8988T (cell line): ENCODE data around the gene EYA2.

ENCODE experiments used
- DNase-seq: peaks from one replicate; pipeline ENCODE4 v3.0.0; 2011

EYA2 gene

GRCh38 chr20:47215653-47216397 lies 321.2 kb downstream of the EYA2 start:
- DNase-seq: no peak

- no peak for DNase-seq
Measured at GRCh38 chr20:47216819-47217410, 322.3 kb downstream of the EYA2 start.

- no peak for DNase-seq
Measured at GRCh38 chr20:47217482-47218446, 323.1 kb downstream of the EYA2 start.

GRCh38 chr20:47220161-47220582 lies 325.5 kb downstream of the EYA2 start:
- peak; percentile 61 for DNase-seq

GRCh38 chr20:47221036-47221625 lies 326.5 kb downstream of the EYA2 start:
- no peak for DNase-seq

- no peak for DNase-seq
Measured at GRCh38 chr20:47222468-47223119, 328.0 kb downstream of the EYA2 start.

- no peak for DNase-seq
Measured at GRCh38 chr20:47223896-47224295, 329.3 kb downstream of the EYA2 start.

- DNase-seq: no peak
Measured at GRCh38 chr20:47224300-47224791, 329.7 kb downstream of the EYA2 start.

- no peak for DNase-seq
Measured at GRCh38 chr20:47224857-47225256, 330.2 kb downstream of the EYA2 start.

GRCh38 chr20:47225458-47225857 lies 330.8 kb downstream of the EYA2 start:
- no peak for DNase-seq

- no peak for DNase-seq
Measured at GRCh38 chr20:47227119-47227518, 332.5 kb downstream of the EYA2 start.

GRCh38 chr20:47227576-47227975 lies 332.9 kb downstream of the EYA2 start:
- DNase-seq: no peak

GRCh38 chr20:47228654-47229053 lies 334.0 kb downstream of the EYA2 start:
- no peak for DNase-seq

GRCh38 chr20:47230811-47231256 lies 336.2 kb downstream of the EYA2 start:
- no peak for DNase-seq

- DNase-seq: no peak
Measured at GRCh38 chr20:47231382-47232039, 336.9 kb downstream of the EYA2 start.

- DNase-seq: no peak
Measured at GRCh38 chr20:47232518-47232917, 337.9 kb downstream of the EYA2 start.

GRCh38 chr20:47233333-47234188 lies 338.9 kb downstream of the EYA2 start:
- DNase-seq: no peak

- no peak for DNase-seq
Measured at GRCh38 chr20:47235111-47235510, 340.5 kb downstream of the EYA2 start.

- DNase-seq: no peak
Measured at GRCh38 chr20:47235853-47236638, 341.4 kb downstream of the EYA2 start.

- DNase-seq: no peak
Measured at GRCh38 chr20:47236639-47236900, 341.9 kb downstream of the EYA2 start.
